Choroid plexus epithelial cell (primary cell): ENCODE results near the gene TAS2R38.

Experiments
- DNase-seq: peaks from one replicate; pipeline ENCODE4 v3.0.0-alpha.2; 2010; ENCODE audit warnings: low read depth
- H3K4me3 ChIP-seq: 2 replicates; pipeline ENCODE4 v1.5.1; 2011; ENCODE audit warnings: low read depth, mild to moderate bottlenecking, control low read depth, low read length, moderate library complexity
- CTCF ChIP-seq: conservative IDR thresholded peaks from 2 replicates; pipeline ENCODE4 v1.5.1; 2011; ENCODE audit warnings: low read depth, mild to moderate bottlenecking, control low read depth, inconsistent platforms, low read length, moderate library complexity

The TAS2R38 gene

GRCh38 chr7:141975806-141976523 is 2.4 kb upstream of the TAS2R38 start:
- peak overlapping the region; percentile 30 for H3K4me3 ChIP-seq
- peak; percentile 96 for TF ChIP-seq CTCF
- peak; percentile 68 for DNase-seq

GRCh38 chr7:141974831-141975230 is 1.3 kb upstream of the TAS2R38 start:
- no peak overlapping the region for H3K4me3 ChIP-seq
- TF ChIP-seq CTCF = peak; percentile 43
- peak; percentile 21 for DNase-seq

- no peak for TF ChIP-seq CTCF
- DNase-seq = no peak
- H3K4me3 ChIP-seq = no peak overlapping the region
Observed at GRCh38 chr7:141960687-141961422, 12.7 kb downstream of the TAS2R38 start.

GRCh38 chr7:141956084-141956483 is 17.5 kb downstream of the TAS2R38 start:
- no peak for DNase-seq
- TF ChIP-seq CTCF = no peak
- no peak overlapping the region for H3K4me3 ChIP-seq

- H3K4me3 ChIP-seq = no peak overlapping the region
- no peak for TF ChIP-seq CTCF
Observed at GRCh38 chr7:141954334-141954733, 19.2 kb downstream of the TAS2R38 start.

GRCh38 chr7:141952461-141952860 is 21.1 kb downstream of the TAS2R38 start:
- H3K4me3 ChIP-seq = no peak overlapping the region
- DNase-seq = no peak
- no peak for TF ChIP-seq CTCF

More at GRCh38 chr7:141954334-141954733, 19.2 kb downstream of the TAS2R38 start:
- no peak for DNase-seq

- no peak overlapping the region for H3K4me3 ChIP-seq
- no peak for DNase-seq
- no peak for TF ChIP-seq CTCF
Observed at GRCh38 chr7:141950806-141951205, 22.8 kb downstream of the TAS2R38 start.
